Measurements from ENCODE around the gene PWWP2A. TPM values are rescaled to one million over a fixed set of nuclear protein-coding genes. Genes with fewer than 3 reads are reported as not detected.
"Not testable (repeated sequence)": the region's sequence is repeated elsewhere in the genome, so short reads cannot be mapped to it uniquely, and the experiment has no call there.

The PWWP2A gene
- total and polyA plus RNA-seq, 2 donors (not counting 1 experiment from before 2014, with no cell fraction given), result 19.6 to 48.8 TPM

GRCh38 chr5:160161626-160162025 lies 42.4 kb upstream of the PWWP2A start:
- 100% methylated on average over 2 of the region's 6 CpGs for WGBS (ENCODE audit: insufficient coverage)
- CTCF ChIA-PET, result interaction anchor here (0.6 kb wide), 1 partner anchor 763 kb away, joined by 3 read pairs; no protein-coding TSS in a partner anchor
- no peaks in the 10 kb centered on the region for H4K20me1 ChIP-seq (ENCODE audit: control insufficient read depth, insufficient read depth, low read length, poor library complexity, severe bottlenecking)
- intact Hi-C loops (cut with micrococcal nuclease), result no loop called here
- POLR2A ChIA-PET, result no interaction called here
- H3K36me3 ChIP-seq (replicated peaks in 1 of 2; ENCODE audit: control extremely low read depth in 1 of 2, control insufficient read depth in 1 of 2, extremely low read depth in 1 of 2, insufficient read depth in 2 of 2, low read length in 1 of 2), result no peaks in the 10 kb centered on the region
- no peak overlapping the region for H3K27ac ChIP-seq (ENCODE audit: low read length in 2 of 2)
- H3K9me3 Mint-ChIP-seq (ENCODE audit: insufficient read depth), result no peaks in the 10 kb centered on the region
- H3K27me3 Mint-ChIP-seq, result peaks cover 18% of the 10 kb centered on the region
- no peak overlapping the region for H3K27ac Mint-ChIP-seq
- no peak for ATAC-seq (ENCODE audit: low read depth)
- no peak for DNase-seq
- TF ChIP-seq CTCF (IDR thresholded peaks at IDR 0.05) (no peak), EZH2 (IDR thresholded peaks at IDR 0.05; ENCODE audit: borderline replicate concordance, insufficient read depth, low read depth, low read length, poor library complexity, severe bottlenecking) (no peak)
- no peak overlapping the region for H3K4me3 Mint-ChIP-seq
- H3K4me3 ChIP-seq (ENCODE audit: control extremely low read depth in 1 of 5, extremely low read depth in 1 of 5, insufficient read depth in 1 of 5, low read depth in 2 of 5, low read length in 4 of 5), result no peak overlapping the region
- no peaks in the 10 kb centered on the region for H3K4me1 ChIP-seq (ENCODE audit: control insufficient read depth in 2 of 2, insufficient read depth in 2 of 2, low read length in 2 of 2)
- H3K79me2 ChIP-seq (ENCODE audit: control insufficient read depth, insufficient read depth, low read length), result no peaks in the 10 kb centered on the region
- no peak overlapping the region for H3K9ac ChIP-seq (ENCODE audit: low read length)
- peaks cover 0 to 7% (median 0%) of the 10 kb centered on the region in 4 experiments for H3K27me3 ChIP-seq (replicated peaks in 1 of 4; ENCODE audit: control extremely low read depth in 1 of 4, control insufficient read depth in 3 of 4, insufficient read depth in 4 of 4, low read length in 3 of 4)
- H3K9me3 ChIP-seq (ENCODE audit: control extremely low read depth in 1 of 3, control insufficient read depth in 2 of 3, insufficient read depth in 1 of 3, low read length in 2 of 3), result no peaks in the 10 kb centered on the region
- no peak overlapping the region for H2AFZ ChIP-seq (ENCODE audit: insufficient read depth, low read depth, low read length, poor library complexity, severe bottlenecking)
- no peak overlapping the region for H3K4me2 ChIP-seq (replicated peaks; ENCODE audit: low read depth, low read length, poor library complexity, severe bottlenecking)
- H3K4me1 Mint-ChIP-seq, result no peaks in the 10 kb centered on the region

DNA sequence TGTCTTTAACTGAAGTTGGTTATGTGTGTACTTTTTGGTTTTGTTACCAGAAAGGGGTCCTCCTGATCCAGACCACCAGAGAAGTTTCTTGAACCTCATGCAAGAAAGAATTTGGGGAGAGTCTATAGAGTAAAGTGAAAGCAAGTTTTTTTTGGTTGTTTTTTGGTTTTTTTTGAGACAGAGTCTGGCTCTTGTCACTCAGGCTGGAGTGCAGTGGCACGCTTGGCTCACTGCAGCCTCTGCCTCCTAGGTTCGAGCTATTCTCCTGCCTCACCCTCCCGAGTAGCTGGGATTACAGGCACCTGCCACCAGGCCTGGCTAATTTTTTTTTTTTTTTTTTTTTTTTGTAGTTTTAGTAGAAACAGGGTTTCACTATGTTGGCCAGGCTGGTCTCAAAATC lies 41.6 kb upstream of the PWWP2A start:
- H3K4me3 ChIP-seq (ENCODE audit: control extremely low read depth in 1 of 5, extremely low read depth in 1 of 5, insufficient read depth in 1 of 5, low read depth in 2 of 5, low read length in 4 of 5); H3K4me1 Mint-ChIP-seq; H3K27ac Mint-ChIP-seq; DNase-seq; H3K4me1 ChIP-seq (ENCODE audit: control insufficient read depth in 2 of 2, insufficient read depth in 2 of 2, low read length in 2 of 2); intact Hi-C loops (cut with micrococcal nuclease); H3K4me2 ChIP-seq (replicated peaks; ENCODE audit: low read depth, low read length, poor library complexity, severe bottlenecking); H2AFZ ChIP-seq (ENCODE audit: insufficient read depth, low read depth, low read length, poor library complexity, severe bottlenecking); H3K36me3 ChIP-seq (replicated peaks in 1 of 2; ENCODE audit: control extremely low read depth in 1 of 2, control insufficient read depth in 1 of 2, extremely low read depth in 1 of 2, insufficient read depth in 2 of 2, low read length in 1 of 2); H3K9me3 Mint-ChIP-seq (ENCODE audit: insufficient read depth); H4K20me1 ChIP-seq (ENCODE audit: control insufficient read depth, insufficient read depth, low read length, poor library complexity, severe bottlenecking); H3K4me3 Mint-ChIP-seq; H3K9ac ChIP-seq (ENCODE audit: low read length); H3K27ac ChIP-seq (ENCODE audit: low read length in 2 of 2); CTCF ChIA-PET; ATAC-seq (ENCODE audit: low read depth); H3K27me3 ChIP-seq (replicated peaks in 1 of 4; ENCODE audit: control extremely low read depth in 1 of 4, control insufficient read depth in 3 of 4, insufficient read depth in 4 of 4, low read length in 3 of 4); H3K79me2 ChIP-seq (ENCODE audit: control insufficient read depth, insufficient read depth, low read length); H3K9me3 ChIP-seq (ENCODE audit: control extremely low read depth in 1 of 3, control insufficient read depth in 2 of 3, insufficient read depth in 1 of 3, low read length in 2 of 3): not testable (repeated sequence)
- 88% methylated on average over 2 of the region's 3 CpGs for WGBS (ENCODE audit: insufficient coverage)
- POLR2A ChIA-PET, result interaction anchor here (0.6 kb wide), 1 partner anchor 238 kb away, joined by 3 read pairs; no protein-coding TSS in a partner anchor
- H3K27me3 Mint-ChIP-seq, result peaks cover 10% of the 10 kb centered on the region

Measured in B cell (primary cell).